Activated CD8-positive, alpha-beta T cell treated with anti-CD3 and anti-CD28 coated beads for 36 hours (primary cell): ENCODE data around the gene FKBP1B. TPM values are rescaled to one million over a fixed set of nuclear protein-coding genes. Genes with fewer than 3 reads are reported as not detected.
"Not testable (repeated sequence)": the region's sequence is repeated elsewhere in the genome, so short reads cannot be mapped to it uniquely, and the experiment has no call there.

ENCODE experiments used
- ATAC-seq: fragments of 200-7000 bp; cut with Tn5 transposase; one replicate; pipeline ENCODE4 v1.10.0; 2021; ENCODE audit warnings: mild to moderate bottlenecking, moderate library complexity
- CTCF ChIA-PET: fragments of 350-600 bp; sonication (Branson Sonifier 250); formaldehyde crosslinking; loops from one replicate; lab custom pipeline; 2021; ENCODE audit warnings: antibody characterized with exemption; lab: Charles Lee
- POLR2A ChIA-PET: fragments of 350-600 bp; sonication (Branson Sonifier 250); formaldehyde crosslinking; loops from one replicate; lab custom pipeline; 2021; ENCODE audit warnings: antibody characterized with exemption; lab: Charles Lee
- DNase-seq: peaks from one replicate; pipeline ENCODE4 v3.0.0-alpha.2; 2020
- H3K27ac Mint-ChIP-seq: one replicate; pipeline ENCODE4 v1.8.0; 2021; ENCODE audit warnings: mild to moderate bottlenecking, mixed read lengths
- H3K27me3 Mint-ChIP-seq: one replicate; pipeline ENCODE4 v1.8.0; 2021; ENCODE audit warnings: mixed read lengths
- H3K36me3 Mint-ChIP-seq: one replicate; pipeline ENCODE4 v1.8.0; 2021; ENCODE audit warnings: low read depth, mixed read lengths
- H3K4me1 Mint-ChIP-seq: one replicate; pipeline ENCODE4 v1.8.0; 2021; ENCODE audit warnings: low read depth, mixed read lengths
- H3K4me3 Mint-ChIP-seq: one replicate; pipeline ENCODE4 v1.8.0; 2021; ENCODE audit warnings: mild to moderate bottlenecking, moderate library complexity, mixed read lengths
- H3K9me3 Mint-ChIP-seq: one replicate; pipeline ENCODE4 v1.8.0; 2021; ENCODE audit warnings: mixed read lengths
- intact Hi-C: fragments of 100-400 bp; cut with micrococcal nuclease; formaldehyde crosslinking; loops from one replicate; pipeline ENCODE4 v1.10.0; 2022
- total RNA-seq, 2 experiments: library from RNA; stranded (reverse); gene quantifications; one replicate each; pipeline ENCODE4 v1.2.3, GENCODE V29; 2021
- TF ChIP-seq, protein P1 (sequence below): fragments of 200-600 bp; IDR thresholded peaks from one replicate; pipeline ENCODE4 v1.8.0; 2022; ENCODE audit warnings: antibody characterized with exemption, mild to moderate bottlenecking

The FKBP1B gene
- total RNA-seq, 2 experiments from 2014 or later = 1.3 to 1.7 TPM

DNA sequence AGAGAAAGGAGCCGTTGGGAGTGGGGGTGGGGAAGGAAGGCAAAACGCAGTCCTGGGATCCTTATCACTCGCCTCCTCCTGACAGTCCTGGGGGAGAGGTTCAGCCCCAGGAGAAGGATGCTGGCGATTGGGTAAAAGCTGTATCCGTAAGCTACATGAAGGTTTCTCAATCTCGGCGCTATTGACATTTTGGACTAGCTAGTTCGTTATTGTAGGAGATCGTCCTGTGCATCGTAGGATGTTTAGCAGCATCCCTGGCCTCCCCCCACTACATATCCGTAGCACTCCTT, 35.6 kb downstream of the FKBP1B start:
- H3K36me3 Mint-ChIP-seq = peaks cover 8% of the 10 kb centered on the region
- POLR2A ChIA-PET = interaction anchor here (1.1 to 3.1 kb wide), 3 partner anchors 12 to 158 kb away, joined by 3 to 20 read pairs (median 3); partner anchors contain the start of gene ATAD2B
- DNase-seq (no peak), ATAC-seq (no peak)
- peaks cover 12% of the 10 kb centered on the region for H3K4me1 Mint-ChIP-seq
- no peaks in the 10 kb centered on the region for H3K27me3 Mint-ChIP-seq
- H3K4me3 Mint-ChIP-seq = peak overlapping the region; percentile 84
- CTCF ChIA-PET = interaction anchor here (0.8 to 4.8 kb wide), 29 partner anchors 9 to 460 kb away, joined by 3 to 76 read pairs (median 5); partner anchors contain the start of genes ATAD2B, FAM228B, FKBP1B and PFN4
- H3K27ac Mint-ChIP-seq = no peak overlapping the region
- intact Hi-C loops = no loop called here
- TF ChIP-seq, protein P1, sequence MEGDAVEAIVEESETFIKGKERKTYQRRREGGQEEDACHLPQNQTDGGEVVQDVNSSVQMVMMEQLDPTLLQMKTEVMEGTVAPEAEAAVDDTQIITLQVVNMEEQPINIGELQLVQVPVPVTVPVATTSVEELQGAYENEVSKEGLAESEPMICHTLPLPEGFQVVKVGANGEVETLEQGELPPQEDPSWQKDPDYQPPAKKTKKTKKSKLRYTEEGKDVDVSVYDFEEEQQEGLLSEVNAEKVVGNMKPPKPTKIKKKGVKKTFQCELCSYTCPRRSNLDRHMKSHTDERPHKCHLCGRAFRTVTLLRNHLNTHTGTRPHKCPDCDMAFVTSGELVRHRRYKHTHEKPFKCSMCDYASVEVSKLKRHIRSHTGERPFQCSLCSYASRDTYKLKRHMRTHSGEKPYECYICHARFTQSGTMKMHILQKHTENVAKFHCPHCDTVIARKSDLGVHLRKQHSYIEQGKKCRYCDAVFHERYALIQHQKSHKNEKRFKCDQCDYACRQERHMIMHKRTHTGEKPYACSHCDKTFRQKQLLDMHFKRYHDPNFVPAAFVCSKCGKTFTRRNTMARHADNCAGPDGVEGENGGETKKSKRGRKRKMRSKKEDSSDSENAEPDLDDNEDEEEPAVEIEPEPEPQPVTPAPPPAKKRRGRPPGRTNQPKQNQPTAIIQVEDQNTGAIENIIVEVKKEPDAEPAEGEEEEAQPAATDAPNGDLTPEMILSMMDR = no peak
- no peaks in the 10 kb centered on the region for H3K9me3 Mint-ChIP-seq

DNA sequence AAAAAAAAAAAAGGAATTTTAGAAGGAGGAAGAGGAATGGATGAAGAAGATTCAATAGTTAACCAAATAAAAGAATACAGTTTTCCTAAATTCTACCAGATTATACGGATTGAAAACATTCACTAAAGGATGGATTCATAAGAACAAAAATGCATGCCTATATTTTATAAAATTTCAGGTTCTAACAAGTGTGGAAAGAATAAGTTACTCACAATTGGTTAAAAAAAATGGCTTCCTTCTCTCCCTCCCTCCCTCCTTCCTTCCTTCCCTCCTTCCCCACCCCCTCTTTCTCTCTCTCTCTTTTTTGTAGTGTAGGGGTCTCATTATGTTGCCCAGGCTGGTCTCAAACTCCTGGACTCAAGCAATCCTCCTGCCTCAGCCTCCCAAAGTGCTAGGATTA, 36.7 kb downstream of the FKBP1B start:
- no peaks in the 10 kb centered on the region for H3K27me3 Mint-ChIP-seq
- DNase-seq = no peak
- TF ChIP-seq, protein P1 = no peak
- intact Hi-C loops = no loop called here
- CTCF ChIA-PET = interaction anchor here (4.8 kb wide), 1 partner anchor 261 kb away, joined by 76 read pairs; no protein-coding TSS in a partner anchor
- H3K36me3 Mint-ChIP-seq = peaks cover 8% of the 10 kb centered on the region
- ATAC-seq = no peak
- POLR2A ChIA-PET = no interaction called here
- H3K9me3 Mint-ChIP-seq = no peaks in the 10 kb centered on the region
- H3K4me3 Mint-ChIP-seq = no peak overlapping the region
- H3K27ac Mint-ChIP-seq = no peak overlapping the region
- peaks cover 12% of the 10 kb centered on the region for H3K4me1 Mint-ChIP-seq

DNA sequence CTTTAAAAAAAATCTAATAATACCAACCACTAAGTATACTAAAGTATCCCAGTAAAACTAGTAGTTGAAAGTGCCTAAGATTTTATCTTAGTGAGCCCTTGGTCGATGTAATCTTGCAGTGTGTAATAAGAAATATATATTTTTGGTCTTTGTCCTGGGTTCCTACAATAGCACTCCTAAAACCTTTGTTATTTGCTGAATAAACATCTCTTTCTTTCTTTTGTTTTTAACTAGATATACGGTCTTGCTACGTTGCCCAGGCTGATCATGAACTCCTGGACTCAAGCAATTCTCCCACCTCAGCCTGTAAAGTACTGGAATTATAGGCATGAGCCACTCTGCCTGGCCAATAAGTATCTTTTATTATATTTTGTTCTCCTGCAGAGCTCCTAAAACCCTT, 37.5 kb downstream of the FKBP1B start:
- H3K36me3 Mint-ChIP-seq = peaks cover 8% of the 10 kb centered on the region
- no peak overlapping the region for H3K27ac Mint-ChIP-seq
- H3K27me3 Mint-ChIP-seq = no peaks in the 10 kb centered on the region
- peaks cover 12% of the 10 kb centered on the region for H3K4me1 Mint-ChIP-seq
- TF ChIP-seq, protein P1 = no peak
- ATAC-seq (no peak), DNase-seq (no peak)
- no peaks in the 10 kb centered on the region for H3K9me3 Mint-ChIP-seq
- no peak overlapping the region for H3K4me3 Mint-ChIP-seq
- ChIA-PET POLR2A (no interaction called here), CTCF (no interaction called here)
- intact Hi-C loops = no loop called here

DNA sequence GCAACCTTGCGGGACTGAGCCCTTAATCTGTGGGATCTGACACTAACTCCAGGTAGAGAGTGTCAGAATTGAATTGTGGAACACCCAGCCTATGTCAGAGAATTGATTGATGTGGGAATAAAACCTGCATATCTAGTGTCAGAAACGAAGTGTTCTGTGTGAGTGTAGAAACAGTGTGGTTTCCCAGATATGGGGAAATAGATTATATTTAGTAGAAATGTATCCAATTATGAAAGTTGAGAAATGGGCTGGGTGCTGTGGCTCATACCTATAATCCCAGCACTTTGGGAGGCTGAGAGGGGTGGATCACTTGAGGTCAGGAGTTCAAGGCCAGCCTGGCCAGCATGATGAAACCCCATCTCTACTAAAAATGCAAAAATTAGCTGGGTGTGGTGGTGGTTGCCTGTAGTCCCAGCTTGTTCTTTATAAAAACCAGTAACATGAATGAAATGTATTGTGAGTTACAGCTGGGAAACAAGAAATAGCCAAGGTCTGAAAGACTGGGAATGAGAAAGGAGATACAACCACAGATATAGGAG, 39.3 kb downstream of the FKBP1B start:
- ChIA-PET CTCF (no interaction called here), POLR2A (no interaction called here)
- TF ChIP-seq, protein P1 = no peak
- peaks cover 5% of the 10 kb centered on the region for H3K36me3 Mint-ChIP-seq
- H3K27me3 Mint-ChIP-seq = no peaks in the 10 kb centered on the region
- H3K27ac Mint-ChIP-seq = no peak overlapping the region
- ATAC-seq (no peak), DNase-seq (no peak)
- H3K4me3 Mint-ChIP-seq = no peak overlapping the region
- H3K9me3 Mint-ChIP-seq = no peaks in the 10 kb centered on the region
- peaks cover 9% of the 10 kb centered on the region for H3K4me1 Mint-ChIP-seq
- intact Hi-C loops = no loop called here

DNA sequence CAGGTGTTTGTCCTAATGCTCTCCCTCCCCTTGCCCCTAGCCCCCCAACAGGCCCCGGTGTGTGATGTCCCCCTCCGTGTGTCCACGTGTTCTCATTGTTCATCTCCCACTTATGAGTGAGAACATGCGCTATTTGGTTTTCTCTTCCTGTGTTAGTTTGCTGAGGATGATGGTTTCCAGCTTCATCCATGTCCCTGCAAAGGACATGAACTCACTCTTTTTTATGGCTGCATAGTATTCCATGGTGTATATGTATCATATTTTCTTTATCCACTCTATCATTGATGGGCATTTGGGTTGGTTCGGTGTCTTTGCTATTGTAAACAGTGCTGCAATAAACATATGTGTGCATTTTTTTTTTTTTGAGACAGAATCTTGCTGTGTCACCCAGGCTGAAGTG, 43.7 kb downstream of the FKBP1B start:
- intact Hi-C loops, CTCF ChIA-PET, H3K4me3 Mint-ChIP-seq, POLR2A ChIA-PET, ATAC-seq, H3K27me3 Mint-ChIP-seq, DNase-seq, H3K27ac Mint-ChIP-seq, H3K9me3 Mint-ChIP-seq, H3K4me1 Mint-ChIP-seq: not testable (repeated sequence)
- peaks cover 11% of the 10 kb centered on the region for H3K36me3 Mint-ChIP-seq

DNA sequence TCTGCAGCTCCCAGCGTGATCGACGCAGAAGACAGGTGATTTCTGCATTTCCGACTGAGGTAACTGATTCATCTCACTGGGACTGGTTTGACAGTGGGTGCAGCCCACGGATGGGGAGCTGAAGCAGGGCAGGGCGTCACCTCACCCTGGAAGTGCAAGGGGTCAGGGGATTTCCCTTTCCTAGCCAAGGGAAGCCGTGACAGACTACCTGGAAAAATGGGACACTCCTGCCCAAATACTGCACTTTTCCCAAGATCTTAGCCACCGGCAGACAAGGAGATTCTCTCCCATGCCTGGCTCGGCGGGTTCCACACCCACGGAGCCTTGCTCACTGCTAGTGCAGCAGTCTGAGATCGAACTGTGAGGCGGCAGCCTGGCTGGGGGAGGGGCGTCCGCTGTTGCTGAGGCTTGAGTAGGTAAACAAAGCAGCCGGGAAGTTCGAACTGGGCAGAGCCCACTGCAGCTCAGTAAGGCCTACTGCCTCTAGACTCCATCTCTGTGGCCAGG, 45.7 kb downstream of the FKBP1B start:
- peaks cover 13% of the 10 kb centered on the region for H3K36me3 Mint-ChIP-seq
- DNase-seq, ATAC-seq, POLR2A ChIA-PET, H3K4me1 Mint-ChIP-seq, H3K27ac Mint-ChIP-seq, H3K4me3 Mint-ChIP-seq, H3K9me3 Mint-ChIP-seq, H3K27me3 Mint-ChIP-seq, intact Hi-C loops: not testable (repeated sequence)
- CTCF ChIA-PET = interaction anchor here (3.1 kb wide), 1 partner anchor 11 kb away, joined by 19 read pairs; the partner anchor contains the start of gene TP53I3

DNA sequence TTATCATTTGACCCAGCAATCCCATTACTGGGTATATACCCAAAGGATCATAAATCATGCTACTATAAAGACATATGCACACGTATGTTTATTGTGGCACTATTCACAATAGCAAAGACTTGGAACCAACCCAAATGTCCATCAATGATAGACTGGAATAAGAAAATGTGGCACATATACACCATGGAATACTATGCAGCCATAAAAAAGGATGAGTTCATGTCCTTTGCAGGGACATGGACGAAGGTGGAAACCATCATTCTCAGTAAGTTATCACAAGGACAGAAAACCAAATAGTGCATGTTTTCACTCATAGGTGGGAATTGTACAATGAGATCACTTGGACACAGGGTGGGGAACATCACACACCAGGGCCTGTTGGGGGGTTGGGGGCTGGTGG, 51.2 kb downstream of the FKBP1B start:
- CTCF ChIA-PET, H3K27me3 Mint-ChIP-seq: not testable (repeated sequence)

More for the DNA sequence above, 51.2 kb downstream of the FKBP1B start:
- peaks cover 20% of the 10 kb centered on the region for H3K36me3 Mint-ChIP-seq
- intact Hi-C loops, POLR2A ChIA-PET, H3K4me3 Mint-ChIP-seq, ATAC-seq, DNase-seq, H3K4me1 Mint-ChIP-seq, H3K27ac Mint-ChIP-seq, H3K9me3 Mint-ChIP-seq: not testable (repeated sequence)
